SH-SY5Y (cell line): Measurements from ENCODE around the gene AK1.

Source experiments
- GATA2 ChIP-seq: IDR thresholded peaks from 2 replicates; pipeline ENCODE4 v1.6.1; 2011; ENCODE audit warnings: mild to moderate bottlenecking, low read depth, low read length
- GATA3 ChIP-seq: IDR thresholded peaks from 2 replicates; pipeline ENCODE4 v1.6.1; 2011; ENCODE audit warnings: low read depth, mild to moderate bottlenecking, low read length, moderate library complexity

AK1 gene

DNA sequence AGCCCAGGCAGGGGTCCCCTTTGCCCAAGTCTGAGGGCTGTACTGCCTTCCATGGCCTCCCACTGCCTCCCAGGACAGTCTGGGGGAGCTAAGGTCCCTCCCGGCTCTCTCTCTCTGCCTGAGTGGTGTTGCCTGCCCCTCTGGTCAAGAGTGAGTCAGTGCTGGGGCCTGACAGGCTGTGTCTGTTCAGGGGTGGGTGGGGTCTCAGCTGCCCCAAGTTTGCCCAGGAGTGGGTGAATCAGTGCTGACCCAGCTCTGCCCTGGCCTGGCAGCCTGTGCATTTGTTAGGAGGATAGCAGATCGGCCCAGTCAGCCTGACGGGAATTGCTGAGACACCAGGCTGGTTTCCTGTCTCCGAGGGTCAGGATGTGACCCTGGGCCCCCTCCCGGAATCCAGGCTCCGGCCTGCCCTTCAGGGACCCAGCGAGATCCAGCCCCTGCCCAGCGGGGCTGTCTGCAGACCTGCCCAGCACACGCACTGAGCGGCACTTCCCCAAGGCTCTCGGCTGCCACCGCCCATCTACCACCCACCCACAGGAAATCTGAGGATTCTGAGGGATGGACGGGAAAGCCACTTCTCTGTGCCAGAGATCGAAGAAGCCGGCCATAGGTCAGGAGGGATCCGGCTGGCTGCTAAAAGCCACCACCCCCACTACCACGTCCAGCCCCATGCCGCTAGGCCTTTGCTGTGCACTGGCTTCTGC, 38.9 kb downstream of the AK1 start:
- TF ChIP-seq GATA2 (no peak), GATA3 (no peak)

DNA sequence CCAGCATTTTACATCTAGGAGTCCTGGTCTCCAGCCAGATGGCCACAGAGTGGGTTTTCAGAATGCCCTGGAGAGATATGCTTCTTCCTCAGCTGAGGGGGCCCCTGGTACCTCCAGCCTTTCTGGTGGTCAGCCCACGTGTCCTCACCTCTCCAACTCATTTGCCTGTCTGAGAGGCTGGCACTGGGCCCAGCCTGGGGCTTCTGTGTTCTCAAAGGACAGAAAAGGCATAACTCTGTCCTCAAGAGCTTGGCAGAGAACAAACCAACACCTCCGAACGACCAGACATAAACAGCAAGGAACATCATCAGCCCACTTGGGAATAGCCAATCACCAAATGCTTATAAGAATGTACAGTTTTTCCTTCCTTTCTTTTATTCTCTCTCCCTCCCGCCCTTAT, 40.1 kb downstream of the AK1 start:
- no peak for TF ChIP-seq GATA2
- no peak for TF ChIP-seq GATA3

DNA sequence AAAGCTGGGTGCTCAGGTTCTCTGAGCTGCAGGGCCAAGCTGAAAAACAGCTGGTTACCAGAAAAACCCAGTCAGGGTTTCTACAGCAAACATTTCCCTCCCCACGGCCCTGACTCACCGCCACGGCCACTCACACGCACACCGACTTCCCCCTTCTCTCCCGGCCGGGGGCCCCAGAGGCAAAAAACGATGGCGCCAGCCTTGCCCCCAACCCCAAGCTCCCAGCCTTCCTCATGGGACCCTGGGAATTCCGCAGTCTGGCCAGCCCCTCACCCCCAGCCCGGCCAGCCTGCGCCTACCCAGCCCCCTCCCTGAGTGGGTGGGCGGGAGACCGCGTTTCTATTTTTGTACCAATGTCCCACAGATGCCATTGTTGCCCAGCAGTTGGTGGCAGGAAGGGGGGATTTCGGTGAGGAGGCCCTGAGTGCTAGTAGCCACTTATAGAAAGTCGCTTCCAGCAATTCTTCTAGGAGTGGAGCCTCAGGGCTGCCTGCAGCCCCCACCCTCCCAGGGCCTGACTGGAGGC, 41.4 kb downstream of the AK1 start:
- TF ChIP-seq GATA2: no peak
- no peak for TF ChIP-seq GATA3

DNA sequence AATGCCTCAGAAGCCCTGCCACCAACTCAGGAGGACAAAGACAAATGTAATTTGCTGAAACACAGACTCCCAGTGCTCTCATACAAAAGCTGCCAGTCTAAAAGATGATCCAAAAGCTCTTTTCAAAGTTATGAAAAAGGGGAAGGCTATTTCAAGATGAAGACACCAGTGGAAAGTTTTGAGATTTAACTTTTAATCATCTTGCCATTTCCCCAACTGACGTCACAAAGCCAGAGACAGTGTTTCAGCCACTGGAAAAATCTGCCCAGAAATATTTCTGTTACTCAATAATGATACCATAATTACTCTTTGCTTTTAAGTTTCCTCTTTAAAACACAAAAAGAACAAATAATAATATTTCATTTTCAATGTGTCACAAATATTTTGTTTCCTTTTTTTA, 43.9 kb downstream of the AK1 start:
- TF ChIP-seq GATA2 (no peak), GATA3 (no peak)

DNA sequence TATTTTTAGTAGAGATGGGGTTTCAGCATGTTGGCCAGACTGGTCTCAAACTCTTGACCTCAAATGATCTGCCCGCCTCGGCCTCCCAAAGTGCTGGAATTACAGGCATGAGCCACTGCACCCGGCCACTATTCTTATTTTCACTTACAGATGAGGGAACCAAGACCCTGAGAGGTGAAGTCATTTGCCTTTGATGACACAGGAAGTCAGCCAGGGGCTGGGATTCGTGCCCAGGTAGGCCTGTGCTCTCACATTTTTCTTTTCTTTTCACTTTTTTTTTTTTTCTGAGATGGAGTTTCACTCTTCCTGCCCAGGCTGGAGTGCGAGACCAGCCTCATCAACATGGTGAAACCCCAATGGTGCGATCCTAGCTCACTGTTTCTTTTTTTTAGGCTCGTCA, 45.2 kb downstream of the AK1 start:
- TF ChIP-seq GATA2 (no peak), GATA3 (no peak)

DNA sequence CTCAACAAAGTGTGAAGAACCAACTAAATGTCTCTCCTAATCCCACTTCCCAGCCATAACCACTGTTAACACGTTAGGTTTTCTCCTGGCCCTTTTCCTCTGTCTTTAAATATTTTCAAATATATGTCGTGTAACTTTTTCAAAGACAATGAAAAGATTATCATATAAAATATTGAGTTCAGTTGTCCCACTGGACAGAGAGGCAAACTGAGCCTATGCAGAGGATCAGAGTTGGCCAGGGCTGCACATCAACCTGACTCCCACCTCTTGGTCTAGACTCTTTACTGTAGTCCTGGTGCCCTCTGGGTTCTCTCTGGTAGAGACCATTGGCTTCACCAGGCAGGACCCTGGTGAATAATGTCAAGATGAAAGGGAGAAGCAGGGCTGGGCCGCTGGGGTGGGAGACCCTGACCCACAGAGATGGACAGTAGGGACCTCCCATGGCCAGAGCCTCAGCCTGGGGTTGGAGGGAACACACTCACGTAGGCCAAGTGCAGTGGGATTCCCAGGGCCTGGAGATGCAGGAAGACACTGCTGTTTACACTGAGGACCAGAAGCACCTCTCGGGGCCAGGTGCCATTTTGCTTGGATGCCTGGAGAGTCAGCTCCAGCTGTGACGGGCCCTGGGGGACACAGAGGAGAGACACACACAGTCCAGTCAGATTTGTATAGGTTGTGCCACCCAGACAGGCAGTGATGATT, 48.1 kb downstream of the AK1 start:
- TF ChIP-seq GATA2 (no peak), GATA3 (no peak)

DNA sequence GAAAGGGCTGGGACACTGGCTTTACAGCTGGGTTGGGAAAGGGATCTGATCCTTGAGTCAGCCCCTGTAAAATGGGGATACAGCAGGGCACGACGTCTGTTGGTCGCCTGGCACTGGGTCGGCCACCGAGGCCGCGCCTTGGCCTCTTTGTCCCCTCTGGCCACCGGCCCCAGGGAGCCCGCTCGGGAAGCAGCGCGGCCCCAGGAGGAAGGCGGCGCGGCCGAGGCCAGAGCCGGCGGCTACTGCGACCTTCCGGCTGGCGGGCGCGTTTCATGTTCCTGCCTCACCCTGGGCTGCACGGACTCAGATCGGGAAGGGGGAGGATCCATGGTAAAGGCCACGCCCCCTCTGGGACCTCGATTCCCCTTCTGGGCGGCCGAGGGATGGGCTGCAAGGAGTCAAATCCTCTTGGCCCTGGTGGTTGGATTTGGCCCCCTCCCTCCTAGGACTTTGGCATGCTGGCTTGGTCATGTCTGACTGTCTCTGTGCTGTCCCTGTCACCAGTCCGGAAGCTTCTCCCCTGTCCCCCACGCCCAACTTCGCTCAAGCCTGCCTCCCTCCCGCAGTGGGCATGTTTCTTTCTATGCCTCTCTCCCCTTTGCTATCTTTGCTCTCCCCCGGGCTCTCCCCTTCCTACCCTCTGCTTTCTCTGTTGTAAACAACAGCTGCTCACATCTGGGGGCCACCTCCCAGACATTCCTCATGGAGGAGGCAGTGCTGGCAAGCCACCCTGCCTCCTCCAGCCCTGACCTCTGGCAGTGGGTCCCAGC, 49.0 kb downstream of the AK1 start:
- no peak for TF ChIP-seq GATA3
- TF ChIP-seq GATA2: no peak

DNA sequence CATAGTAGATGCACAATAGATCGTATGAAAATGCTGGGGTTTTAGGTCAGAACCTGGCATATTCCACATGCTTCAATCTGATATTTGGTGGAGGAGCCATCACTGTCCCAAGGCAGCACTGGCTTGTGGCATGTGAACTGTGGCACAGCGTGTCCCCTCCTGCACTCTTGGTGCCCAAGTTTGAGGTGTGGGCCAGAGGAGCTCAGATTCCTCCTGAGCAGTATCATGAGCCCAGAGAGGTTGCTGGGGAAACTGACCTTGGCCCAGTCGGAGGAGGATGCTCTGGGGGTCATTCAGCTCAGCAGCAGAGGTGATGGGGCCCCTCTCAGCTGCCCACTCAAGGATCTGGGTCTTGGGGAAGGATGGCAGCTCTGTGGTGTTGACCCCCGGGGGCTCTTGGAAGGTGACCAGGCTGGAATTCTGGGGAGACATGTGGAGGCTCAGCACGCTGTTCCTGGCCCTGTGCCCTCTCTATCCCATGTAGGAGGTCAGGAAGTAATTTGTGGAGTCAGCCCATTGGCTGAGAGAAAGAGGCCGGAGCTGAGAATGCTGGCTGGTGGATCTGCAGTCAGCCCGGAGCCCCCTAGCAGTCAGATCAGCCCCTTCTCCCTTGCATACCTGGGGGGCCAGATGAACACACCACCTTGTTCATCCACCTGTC, 51.1 kb downstream of the AK1 start:
- TF ChIP-seq GATA3 (no peak), GATA2 (no peak)

DNA sequence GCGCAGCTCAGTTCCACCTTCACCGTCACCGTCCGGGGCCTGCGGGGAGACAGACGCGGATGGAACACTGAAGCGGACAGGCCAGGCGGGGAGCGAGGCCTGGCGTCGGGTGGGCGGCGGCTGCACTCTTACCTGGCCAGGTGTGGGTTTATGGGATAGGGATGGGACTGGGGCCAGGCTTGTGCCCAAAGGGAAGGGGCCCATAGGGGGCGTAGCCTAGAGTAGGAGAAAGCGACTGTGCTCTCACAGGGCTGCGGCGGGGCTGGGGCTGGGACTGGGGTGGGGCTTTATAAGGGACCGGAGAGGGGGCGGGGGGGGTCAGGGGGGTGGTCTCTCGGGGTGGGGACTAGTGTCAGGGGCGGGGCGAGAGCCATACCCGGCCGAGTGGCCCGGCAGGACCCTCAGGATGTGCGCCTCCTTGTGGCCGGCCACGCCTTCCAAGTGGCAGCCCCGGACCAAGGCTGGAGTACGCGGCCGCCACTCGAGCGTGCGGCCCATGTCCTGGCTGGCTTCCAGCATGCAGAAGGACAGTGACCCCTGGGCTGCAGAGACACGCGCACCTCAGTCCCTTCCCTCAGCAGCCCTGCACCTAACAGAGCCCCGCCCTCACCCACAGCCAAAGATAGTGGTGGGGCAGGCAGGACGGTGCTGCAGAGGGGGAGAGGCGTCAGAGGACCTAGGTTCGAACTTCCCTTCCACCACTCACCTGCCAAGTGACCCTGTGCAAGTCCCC, 52.0 kb downstream of the AK1 start:
- no peak for TF ChIP-seq GATA2
- no peak for TF ChIP-seq GATA3

DNA sequence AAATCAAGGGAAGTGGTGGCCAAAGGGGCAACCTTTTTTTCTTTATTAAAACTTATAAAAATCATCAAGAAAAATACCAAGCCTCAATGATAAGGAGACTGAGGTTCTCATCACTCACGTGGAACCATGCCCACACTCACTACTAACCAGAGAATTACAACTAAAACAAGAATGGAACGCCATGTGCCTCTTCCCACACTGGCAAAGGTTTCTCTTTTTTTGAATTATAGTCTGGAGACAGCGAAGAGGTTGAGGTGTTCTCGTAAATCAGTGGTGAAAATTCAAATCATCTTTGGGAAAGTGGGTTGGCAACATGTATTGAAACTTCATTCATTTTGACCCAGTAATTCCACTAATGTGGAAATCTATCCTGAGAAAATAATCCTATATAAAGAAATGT, 55.4 kb downstream of the AK1 start:
- TF ChIP-seq GATA2 (no peak), GATA3 (no peak)

DNA sequence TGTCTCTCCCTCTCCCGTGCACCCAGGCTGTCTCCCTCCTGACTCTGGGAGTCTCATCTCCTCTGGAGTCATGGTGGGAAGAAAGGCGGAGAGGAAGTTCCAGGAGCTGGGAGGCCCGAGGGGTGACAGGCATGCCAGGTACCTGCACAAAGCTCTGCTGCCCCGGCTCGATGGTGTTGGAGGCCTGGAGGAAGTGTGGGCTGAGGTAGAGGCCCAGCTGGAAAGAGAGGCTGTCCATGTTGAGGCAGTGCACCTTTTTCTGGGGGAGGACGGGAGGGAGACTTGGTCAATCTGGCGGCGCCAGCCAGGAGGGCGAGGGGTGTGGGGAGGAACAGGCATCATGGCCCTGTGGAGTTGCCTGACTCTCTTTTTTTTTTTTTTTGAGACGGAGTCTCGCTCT, 58.9 kb downstream of the AK1 start:
- no peak for TF ChIP-seq GATA3
- TF ChIP-seq GATA2: no peak

DNA sequence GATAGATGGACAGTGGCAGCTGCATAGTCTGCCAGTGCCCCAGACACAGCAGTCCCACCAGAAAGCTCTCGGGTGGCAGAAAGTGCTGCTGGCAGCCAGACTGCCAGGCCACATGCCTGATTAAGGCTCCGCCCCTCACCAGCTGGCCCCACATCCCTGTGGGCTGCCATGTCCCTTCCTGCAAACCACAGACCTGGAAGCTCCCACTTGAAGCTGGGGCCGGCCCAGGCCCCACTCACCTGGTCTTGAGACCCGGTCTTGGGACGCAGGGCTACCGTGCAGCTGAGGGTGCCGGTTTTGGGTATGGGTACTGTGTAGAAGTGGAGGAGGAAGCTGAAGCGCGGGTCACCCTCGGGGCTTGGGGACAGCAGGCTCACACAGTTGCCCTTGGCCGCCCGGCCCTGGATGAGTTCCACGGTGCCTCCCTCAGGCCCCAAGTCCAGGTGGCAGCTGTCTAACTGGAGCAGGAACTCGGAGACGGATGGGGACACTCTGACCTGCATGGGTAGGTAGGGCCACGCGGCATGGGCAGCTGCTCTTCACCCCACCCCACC, 59.5 kb downstream of the AK1 start:
- TF ChIP-seq GATA3 (no peak), GATA2 (no peak)

DNA sequence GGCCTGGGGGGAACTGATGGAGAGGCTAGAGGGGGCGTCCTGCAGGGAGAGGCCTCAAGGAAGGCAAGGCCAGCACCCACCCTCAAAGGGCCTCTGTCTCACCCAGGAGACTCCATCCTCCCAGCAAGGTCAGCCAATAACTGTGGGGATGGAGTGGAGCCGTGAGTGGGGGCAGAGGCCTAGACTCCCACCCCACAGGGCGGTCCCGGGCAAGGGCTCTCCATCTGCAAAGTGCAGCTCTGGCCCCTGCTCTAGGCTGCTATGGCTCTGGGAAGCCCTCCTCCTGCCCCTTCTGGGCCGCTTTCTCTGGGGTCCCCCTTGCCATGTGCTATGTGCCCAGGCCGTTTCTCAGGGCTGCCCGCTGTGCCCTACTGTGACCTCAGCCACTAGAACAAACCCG, 60.7 kb downstream of the AK1 start:
- TF ChIP-seq GATA3 (no peak), GATA2 (no peak)
